OCI-LY3 (cell line): ENCODE measurements around the gene NPHP4.

Experiments
- H2AFZ ChIP-seq: fragments of 200-600, 300-600 bp; shearing (Covaris generic); 2 replicates; pipeline ENCODE4 v1.6.0; 2014; ENCODE audit warnings: antibody characterized with exemption, low read depth, low read length
- H3K27ac ChIP-seq: fragments of 200-600, 300-600 bp; sonication (generic); 2 replicates; pipeline ENCODE4 v1.5.1; 2014; ENCODE audit warnings: mild to moderate bottlenecking, low read length, moderate library complexity, mixed read lengths
- H3K27me3 ChIP-seq: fragments of 200-600, 300-600 bp; sonication (generic); 2 replicates; pipeline ENCODE4 v1.6.1; 2014; ENCODE audit warnings: low read depth, low read length, mixed read lengths
- H3K36me3 ChIP-seq: fragments of 200-600, 300-600 bp; sonication (generic); replicated peaks from 2 replicates; pipeline ENCODE3; 2014; ENCODE audit warnings: low read depth, low read length, mixed read lengths
- H3K4me1 ChIP-seq: fragments of 300-600, 200-600 bp; sonication (generic); 2 replicates; pipeline ENCODE4 v1.6.1; 2014; ENCODE audit warnings: low read length, mixed read lengths
- H3K4me2 ChIP-seq: fragments of 200-600, 300-600 bp; sonication (generic); 2 replicates; pipeline ENCODE4 v1.6.1; 2014; ENCODE audit warnings: low read length, mixed read lengths
- H3K4me3 ChIP-seq: fragments of 300-600, 200-600 bp; sonication (generic); 2 replicates; pipeline ENCODE4 v1.5.1; 2014; ENCODE audit warnings: antibody characterized with exemption, mild to moderate bottlenecking, low read length, moderate library complexity
- H3K79me2 ChIP-seq: fragments of 300-600, 200-600 bp; shearing (Covaris generic); 2 replicates; pipeline ENCODE4 v1.6.1; 2014; ENCODE audit warnings: mild to moderate bottlenecking, low read length, mixed read lengths
- H3K9ac ChIP-seq: fragments of 300-600, 200-600 bp; shearing (Covaris generic); 2 replicates; pipeline ENCODE4 v1.6.0; 2014; ENCODE audit warnings: mild to moderate bottlenecking, low read length, moderate library complexity
- H3K9me3 ChIP-seq: fragments of 200-600, 300-600 bp; shearing (Covaris generic); 2 replicates; pipeline ENCODE4 v1.6.1; 2014; ENCODE audit warnings: low read length, mixed read lengths; ENCODE audit not compliant: insufficient read depth
- H4K20me1 ChIP-seq: fragments of 200-600, 300-600 bp; sonication (generic); 2 replicates; pipeline ENCODE4 v1.6.1; 2016; ENCODE audit warnings: low read length, mixed read lengths; ENCODE audit not compliant: insufficient read depth
- EZH2phosphoT487 ChIP-seq: fragments of 200-600 bp; shearing (Covaris generic); IDR thresholded peaks from 2 replicates; pipeline ENCODE4 v1.6.1; 2018; ENCODE audit warnings: antibody characterized with exemption, mixed run types, low read depth
- TF ChIP-seq, protein P1 (sequence below): fragments of 200-600, 300-600 bp; sonication (generic); IDR thresholded peaks from 2 replicates; pipeline ENCODE4 v1.5.1; 2014; ENCODE audit warnings: antibody characterized with exemption, low read length, low read depth

The NPHP4 gene

GRCh38 chr1:6026095-6026809, 34.0 kb upstream of the NPHP4 start:
- Histone ChIP-seq H3K4me2 (peak overlapping the region; percentile 100), H4K20me1 (peaks cover 41% of the 10 kb centered on the region), H3K9ac (peak overlapping the region; percentile 91), H3K36me3 (peaks cover 37% of the 10 kb centered on the region), H3K4me3 (peak overlapping the region; percentile 100), H3K9me3 (no peaks in the 10 kb centered on the region), H3K27ac (peak overlapping the region; percentile 83), H3K79me2 (peaks cover 58% of the 10 kb centered on the region), H3K4me1 (peaks cover 38% of the 10 kb centered on the region), H3K27me3 (no peaks in the 10 kb centered on the region), H2AFZ (no peak overlapping the region)
- TF ChIP-seq, protein P1, sequence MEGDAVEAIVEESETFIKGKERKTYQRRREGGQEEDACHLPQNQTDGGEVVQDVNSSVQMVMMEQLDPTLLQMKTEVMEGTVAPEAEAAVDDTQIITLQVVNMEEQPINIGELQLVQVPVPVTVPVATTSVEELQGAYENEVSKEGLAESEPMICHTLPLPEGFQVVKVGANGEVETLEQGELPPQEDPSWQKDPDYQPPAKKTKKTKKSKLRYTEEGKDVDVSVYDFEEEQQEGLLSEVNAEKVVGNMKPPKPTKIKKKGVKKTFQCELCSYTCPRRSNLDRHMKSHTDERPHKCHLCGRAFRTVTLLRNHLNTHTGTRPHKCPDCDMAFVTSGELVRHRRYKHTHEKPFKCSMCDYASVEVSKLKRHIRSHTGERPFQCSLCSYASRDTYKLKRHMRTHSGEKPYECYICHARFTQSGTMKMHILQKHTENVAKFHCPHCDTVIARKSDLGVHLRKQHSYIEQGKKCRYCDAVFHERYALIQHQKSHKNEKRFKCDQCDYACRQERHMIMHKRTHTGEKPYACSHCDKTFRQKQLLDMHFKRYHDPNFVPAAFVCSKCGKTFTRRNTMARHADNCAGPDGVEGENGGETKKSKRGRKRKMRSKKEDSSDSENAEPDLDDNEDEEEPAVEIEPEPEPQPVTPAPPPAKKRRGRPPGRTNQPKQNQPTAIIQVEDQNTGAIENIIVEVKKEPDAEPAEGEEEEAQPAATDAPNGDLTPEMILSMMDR = no peak
- no peak for TF ChIP-seq EZH2phosphoT487

- H3K27ac ChIP-seq = peak overlapping the region; percentile 83
- TF ChIP-seq EZH2phosphoT487 = no peak
- TF ChIP-seq, protein P1 = no peak
- H3K9ac ChIP-seq = peak overlapping the region; percentile 86
Observed at GRCh38 chr1:6025269-6026094, 33.3 kb upstream of the NPHP4 start.

DNA sequence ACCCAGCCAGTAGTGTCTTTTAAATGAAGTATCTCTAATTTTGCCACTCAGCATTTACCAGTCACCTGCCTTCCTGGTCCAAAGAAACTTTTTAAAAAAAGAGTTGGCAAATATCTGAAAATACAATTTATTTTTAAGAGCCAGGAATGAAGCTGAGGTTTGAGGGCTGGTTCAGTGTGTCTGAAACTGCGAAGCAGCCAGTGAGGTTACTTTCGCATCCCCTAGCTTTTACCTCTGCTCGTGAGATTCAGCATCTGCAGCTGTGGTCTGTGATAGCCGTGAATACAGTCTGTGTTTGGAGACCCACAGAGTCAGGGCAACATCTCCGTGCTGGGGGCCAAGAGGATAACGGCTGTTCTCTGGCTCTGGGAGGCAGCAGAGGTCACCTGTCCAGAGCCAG, 32.2 kb upstream of the NPHP4 start:
- TF ChIP-seq, protein P1 = no peak
- no peak for TF ChIP-seq EZH2phosphoT487
- H3K9me3 ChIP-seq = no peaks in the 10 kb centered on the region
- H3K4me3 ChIP-seq = peak overlapping the region; percentile 100
- peak overlapping the region; percentile 100 for H3K4me2 ChIP-seq
- no peak overlapping the region for H2AFZ ChIP-seq
- peak overlapping the region; percentile 83 for H3K27ac ChIP-seq
- peaks cover 30% of the 10 kb centered on the region for H3K4me1 ChIP-seq
- H3K27me3 ChIP-seq = no peaks in the 10 kb centered on the region
- H3K79me2 ChIP-seq = peaks cover 39% of the 10 kb centered on the region
- H3K9ac ChIP-seq = peak overlapping the region; percentile 86; the same call in 1 of the 2 replicates
- H3K36me3 ChIP-seq = peaks cover 19% of the 10 kb centered on the region
- H4K20me1 ChIP-seq = peaks cover 22% of the 10 kb centered on the region

More at GRCh38 chr1:6025269-6026094, 33.3 kb upstream of the NPHP4 start:
- Histone ChIP-seq H3K27me3 (no peaks in the 10 kb centered on the region), H2AFZ (no peak overlapping the region), H4K20me1 (peaks cover 33% of the 10 kb centered on the region), H3K4me1 (peaks cover 35% of the 10 kb centered on the region), H3K4me2 (peak overlapping the region; percentile 100), H3K79me2 (peaks cover 50% of the 10 kb centered on the region), H3K4me3 (peak overlapping the region; percentile 100), H3K9me3 (no peaks in the 10 kb centered on the region), H3K36me3 (peaks cover 30% of the 10 kb centered on the region)

GRCh38 chr1:6023346-6023745, 31.1 kb upstream of the NPHP4 start:
- Histone ChIP-seq H3K36me3 (peaks cover 11% of the 10 kb centered on the region), H3K4me2 (no peak overlapping the region), H4K20me1 (peaks cover 12% of the 10 kb centered on the region), H2AFZ (no peak overlapping the region), H3K4me3 (no peak overlapping the region), H3K27ac (no peak overlapping the region), H3K9ac (no peak overlapping the region), H3K27me3 (no peaks in the 10 kb centered on the region), H3K4me1 (peaks cover 26% of the 10 kb centered on the region), H3K79me2 (peaks cover 29% of the 10 kb centered on the region), H3K9me3 (no peaks in the 10 kb centered on the region)
- TF ChIP-seq, protein P1 = no peak
- TF ChIP-seq EZH2phosphoT487 = no peak
